HCT116 (cell line): Measurements from ENCODE around the gene MBLAC1. TPM values are rescaled to one million over a fixed set of nuclear protein-coding genes. Genes with fewer than 3 reads are reported as not detected.

Experiments used
- ATAC-seq: fragments of 200-7000 bp; cut with Tn5 transposase; 2 replicates; pipeline ENCODE4 v1.9.1; 2020; ENCODE audit warnings: mild to moderate bottlenecking, moderate library complexity
- BruUV-seq: library from RNA; stranded (reverse); fragments of 400-500 nt; replicated peaks from 2 replicates; lab custom pipeline; 2021; lab: Mats Ljungman, UMichigan
- CTCF ChIA-PET: fragments of 300-600 bp; sonication (Branson Sonifier 250); formaldehyde crosslinking; loops from one replicate; lab custom pipeline; 2021; ENCODE audit warnings: antibody characterized with exemption; lab: Charles Lee
- POLR2A ChIA-PET: fragments of 300-600, 350-600 bp; sonication (Branson Sonifier 250); formaldehyde crosslinking; loops from one replicate; lab custom pipeline; 2021; ENCODE audit warnings: antibody characterized with exemption; lab: Charles Lee
- RAD21 ChIA-PET, 2 experiments: fragments of 300-600 bp; sonication (Branson Sonifier 250); formaldehyde crosslinking; loops; one replicate each; lab custom pipeline; 2023; ENCODE audit warnings: low total read pairs in 2 of 2; ENCODE audit not compliant: uncharacterized antibody in 2 of 2, unreplicated experiment in 2 of 2, low non-redundant PET in 1 of 2; lab: Charles Lee
- DNase-seq: peaks from one replicate; pipeline ENCODE4 v3.0.0-alpha.2; 2010; ENCODE audit warnings: low read depth, low spot score
- H2AFZ ChIP-seq: fragments of 200-600 bp; shearing (Covaris generic), sonication (generic); 2 replicates; pipeline ENCODE4 v1.6.1; 2017; ENCODE audit warnings: low read depth, mixed run types, mixed read lengths, antibody characterized with exemption, low read length; ENCODE audit not compliant: poor library complexity, severe bottlenecking
- H3K27ac ChIP-seq: 2 replicates; pipeline ENCODE4 v1.5.1; 2012; ENCODE audit warnings: low read depth, low read length
- H3K27me3 ChIP-seq: fragments of 200-600 bp; sonication (generic); 2 replicates; pipeline ENCODE4 v1.6.1; 2016; ENCODE audit warnings: mixed run types, low read length, mixed read lengths; ENCODE audit not compliant: insufficient read depth
- H3K36me3 ChIP-seq, 2 experiments: fragments of 200-500 bp in 1 of 2; fragments of 200-600 bp in 1 of 2; sonication (Bioruptor generic) in 1 of 2; sonication (generic) in 1 of 2; 2 replicates each; pipeline versions ENCODE4 v1.5.1 to v1.6.1; 2014 to 2016; ENCODE audit warnings: low read length in 2 of 2, inconsistent platforms in 1 of 2, mixed read lengths in 1 of 2, mixed run types in 1 of 2; ENCODE audit not compliant: insufficient read depth in 2 of 2, control insufficient read depth in 1 of 2
- H3K4me1 ChIP-seq, 2 experiments: fragments of 200-600 bp in 1 of 2; sonication (generic) in 1 of 2; 2 replicates each; pipeline versions ENCODE4 v1.5.1 to v1.6.1; 2012 to 2017; ENCODE audit warnings: low read length in 2 of 2, inconsistent platforms in 1 of 2, mild to moderate bottlenecking in 1 of 2, mixed read lengths in 1 of 2, mixed run types in 1 of 2, moderate library complexity in 1 of 2; ENCODE audit not compliant: insufficient read depth in 2 of 2, control insufficient read depth in 1 of 2
- H3K4me2 ChIP-seq: fragments of 200-600 bp; sonication (generic); 2 replicates; pipeline ENCODE4 v1.6.1; 2017; ENCODE audit warnings: mixed run types, low read length, mixed read lengths
- H3K4me3 ChIP-seq, 2 experiments: fragments of 200-600 bp in 1 of 2; sonication (generic) in 1 of 2; replicated peaks in 1 of 2; 2 replicates each; pipeline ENCODE4 v1.5.1; 2011 to 2016; ENCODE audit warnings: low read length in 2 of 2, control low read depth in 1 of 2, low read depth in 1 of 2, mild to moderate bottlenecking in 1 of 2, mixed read lengths in 1 of 2, mixed run types in 1 of 2
- H3K79me2 ChIP-seq: fragments of 200-600 bp; sonication (generic); 2 replicates; pipeline ENCODE4 v1.6.1; 2017; ENCODE audit warnings: mild to moderate bottlenecking, mixed run types, low read length, moderate library complexity, mixed read lengths; ENCODE audit not compliant: insufficient read depth
- H3K9ac ChIP-seq: fragments of 200-600 bp; sonication (generic); 2 replicates; pipeline ENCODE4 v1.6.1; 2016; ENCODE audit warnings: low read length, mixed read lengths
- H3K9me2 ChIP-seq: fragments of 200-600 bp; sonication (generic), shearing (Covaris generic); 2 replicates; pipeline ENCODE4 v1.6.1; 2017; ENCODE audit warnings: mixed run types, mild to moderate bottlenecking, moderate library complexity; ENCODE audit not compliant: insufficient read depth
- H3K9me3 ChIP-seq, 2 experiments: fragments of 200-500 bp in 1 of 2; fragments of 200-600 bp in 1 of 2; sonication (Bioruptor generic) in 1 of 2; sonication (generic) in 1 of 2; 2 replicates each; pipeline ENCODE4 v1.6.1; 2014 to 2017; ENCODE audit warnings: low read length in 2 of 2, mixed read lengths in 2 of 2, inconsistent platforms in 1 of 2, low read depth in 1 of 2, mild to moderate bottlenecking in 1 of 2, mixed run types in 1 of 2, moderate library complexity in 1 of 2; ENCODE audit not compliant: control insufficient read depth in 1 of 2, insufficient read depth in 1 of 2
- H4K20me1 ChIP-seq: fragments of 200-600 bp; sonication (generic), shearing (Covaris generic); 2 replicates; pipeline ENCODE4 v1.6.1; 2017; ENCODE audit warnings: mixed run types, mild to moderate bottlenecking, moderate library complexity; ENCODE audit not compliant: insufficient read depth
- ATF3 ChIP-seq: IDR thresholded peaks from 2 replicates; pipeline ENCODE4 v1.6.1; 2012
- ELF1 ChIP-seq: IDR thresholded peaks from 2 replicates; pipeline ENCODE4 v1.6.1; 2012; ENCODE audit warnings: low read depth, borderline replicate concordance
- EZH2phosphoT487 ChIP-seq: fragments of 200-600 bp; IDR thresholded peaks from 2 replicates; pipeline ENCODE4 v1.6.1; 2018; ENCODE audit warnings: antibody characterized with exemption, borderline replicate concordance
- FOSL1 ChIP-seq: IDR thresholded peaks from 2 replicates; pipeline ENCODE4 v1.6.1; 2012; ENCODE audit warnings: low read depth
- JUND ChIP-seq: IDR thresholded peaks from 2 replicates; pipeline ENCODE4 v1.6.1; 2012
- MAX ChIP-seq: IDR thresholded peaks from 2 replicates; pipeline ENCODE4 v1.6.1; 2012
- POLR2A ChIP-seq: IDR thresholded peaks from 2 replicates; pipeline ENCODE4 v1.7.0; 2011; ENCODE audit warnings: borderline replicate concordance; ENCODE audit not compliant: insufficient read depth, insufficient read length; ENCODE audit errors: extremely low read depth
- POLR2AphosphoS5 ChIP-seq: IDR thresholded peaks from 2 replicates; pipeline ENCODE4 v1.6.1; 2011; ENCODE audit warnings: mild to moderate bottlenecking, low read depth, low read length, moderate library complexity
- RAD21 ChIP-seq: IDR thresholded peaks from 2 replicates; pipeline ENCODE4 v1.6.1; 2012; ENCODE audit warnings: low read depth, mild to moderate bottlenecking
- SIN3A ChIP-seq: IDR thresholded peaks from 2 replicates; pipeline ENCODE4 v1.6.1; 2012; ENCODE audit warnings: low read depth
- SP1 ChIP-seq: IDR thresholded peaks from 2 replicates; pipeline ENCODE4 v1.6.1; 2012; ENCODE audit warnings: low read depth
- SRF ChIP-seq: IDR thresholded peaks from 2 replicates; pipeline ENCODE4 v1.6.1; 2012; ENCODE audit warnings: low read depth
- TCF7L2 ChIP-seq: IDR thresholded peaks from 2 replicates; pipeline ENCODE4 v1.7.0; 2011; ENCODE audit warnings: borderline replicate concordance, inconsistent platforms; ENCODE audit not compliant: insufficient read depth, insufficient read length; ENCODE audit errors: extremely low read depth
- ZNF274 ChIP-seq: fragments of 200-500 bp; sonication (Bioruptor generic); IDR thresholded peaks from 2 replicates; pipeline ENCODE4 v1.6.1; 2014; ENCODE audit warnings: mild to moderate bottlenecking, low read depth, low read length, inconsistent platforms
- intact Hi-C: fragments of 100-400 bp; cut with micrococcal nuclease; formaldehyde crosslinking; loops from 2 replicates; pipeline ENCODE4 v1.10.0; 2022
- total RNA-seq: library from RNA; stranded (reverse); gene quantifications from one replicate; pipeline ENCODE4 v1.2.1, GENCODE V29; 2021; ENCODE audit not compliant: unreplicated experiment

MBLAC1 gene
- total RNA-seq, 1 experiment from 2014 or later: 2.0 TPM

GRCh38 chr7:100148225-100148558, 21.4 kb downstream of the MBLAC1 start:
- H3K27ac ChIP-seq: peak overlapping the region; percentile 49
- DNase-seq: no peak
- H3K4me3 ChIP-seq: peak overlapping the region; percentile 94 to 99
- no peaks in the 10 kb centered on the region for H3K27me3 ChIP-seq
- BruUV-seq: TSS peak; percentile 76
- H3K9ac ChIP-seq: peak overlapping the region; percentile 55
- H3K4me2 ChIP-seq: peak overlapping the region; percentile 95
- no peak for TF ChIP-seq MAX
- TF ChIP-seq TCF7L2: peak; percentile 2
- H2AFZ ChIP-seq: no peak overlapping the region
- ATAC-seq: no peak
- H3K9me3 ChIP-seq: no peaks in the 10 kb centered on the region
- peaks cover 29% of the 10 kb centered on the region for H3K79me2 ChIP-seq
- H3K9me2 ChIP-seq: no peaks in the 10 kb centered on the region
- intact Hi-C loops: no loop called here
- ChIA-PET RAD21 (interaction anchor here in 1 of 2 experiments (0.6 kb wide), 1 partner anchor 14 kb away, joined by 6 read pairs; no protein-coding TSS in a partner anchor), CTCF (interaction anchor here (1.0 to 1.3 kb wide), 3 partner anchors 9 to 15 kb away, joined by 3 to 6 read pairs (median 4); no protein-coding TSS in a partner anchor), POLR2A (interaction anchor here (0.6 to 1.4 kb wide), 6 partner anchors 20 to 66 kb away, joined by 3 to 7 read pairs (median 3); partner anchors contain the start of genes GPC2 and STAG3)
- no peaks in the 10 kb centered on the region for H4K20me1 ChIP-seq
- no peaks in the 10 kb centered on the region; a peak in 2 of 4 replicates for H3K36me3 ChIP-seq
- peaks cover 9 to 21% of the 10 kb centered on the region in 2 experiments for H3K4me1 ChIP-seq

- peaks cover 29% of the 10 kb centered on the region for H3K79me2 ChIP-seq
- intact Hi-C loops: no loop called here
Observed at GRCh38 chr7:100148559-100149328, 22.0 kb downstream of the MBLAC1 start, which contains the start of gene LAMTOR4. Gene LAMTOR4 (plus strand): TSS chr7:100148918. CDS start chr7:100148973, 55 bp downstream.

More at GRCh38 chr7:100148559-100149328, 22.0 kb downstream of the MBLAC1 start, which contains the start of gene LAMTOR4:
- Histone ChIP-seq H3K27ac (peak within 1 kb of the TSS; percentile 70), H2AFZ (no peak within 1 kb of the TSS), H3K27me3 (no peaks in the 10 kb centered on the region), H3K4me3 (peak within 1 kb of the TSS; percentile 94 to 99), H3K9ac (peak within 1 kb of the TSS; percentile 91), H4K20me1 (no peaks in the 10 kb centered on the region), H3K36me3 (peaks cover 0 to 3% of the 10 kb centered on the region in 2 experiments; a peak in 2 of 4 replicates), H3K9me2 (no peaks in the 10 kb centered on the region), H3K4me2 (peak within 1 kb of the TSS; percentile 95), H3K9me3 (no peaks in the 10 kb centered on the region), H3K4me1 (peaks cover 9 to 21% of the 10 kb centered on the region in 2 experiments)
- DNase-seq: peak; percentile 99
- BruUV-seq: no TSS peak
- TF ChIP-seq POLR2A (peak; percentile 61), RAD21 (no peak), TCF7L2 (peak; percentile 6), ZNF274 (no peak), MAX (peak; percentile 89), SRF (no peak), ATF3 (no peak), JUND (no peak), FOSL1 (no peak), SIN3A (no peak), EZH2phosphoT487 (no peak), ELF1 (no peak; the same call in 1 of the 2 replicates), SP1 (peak; percentile 99), POLR2AphosphoS5 (peak; percentile 78)
- POLR2A ChIA-PET: interaction anchor here (0.6 to 1.4 kb wide), 10 partner anchors 15 to 288 kb away, joined by 3 to 7 read pairs (median 3); partner anchors contain the start of genes GPC2, PPP1R35, STAG3 and ZCWPW1
- ATAC-seq: peak; percentile 98
- CTCF ChIA-PET: interaction anchor here (0.7 to 1.3 kb wide), 4 partner anchors 8 to 18 kb away, joined by 3 to 6 read pairs (median 5); no protein-coding TSS in a partner anchor
- RAD21 ChIA-PET: interaction anchor here (0.6 kb wide), 2 partner anchors 15 to 48 kb away, joined by 3 to 6 read pairs; no protein-coding TSS in a partner anchor
